GM23338 (cell line): Measurements from ENCODE around the gene HSD17B11.

ENCODE experiments used
- CREB1 ChIP-seq: fragments of 250-450 bp; sonication (Bioruptor Pico); IDR thresholded peaks from 2 replicates; pipeline ENCODE4 v1.5.0; 2020; ENCODE audit warnings: low read depth, mild to moderate bottlenecking, moderate library complexity
- CTCF ChIP-seq, 2 experiments: fragments of 200-600 bp in 1 of 2; sonication (generic) in 1 of 2; conservative IDR thresholded peaks; 2 replicates each; pipeline versions ENCODE4 v1.5.1 to v1.6.1; 2016 to 2017; ENCODE audit warnings: antibody characterized with exemption in 2 of 2, low read depth in 2 of 2, mild to moderate bottlenecking in 2 of 2, moderate library complexity in 1 of 2
- EZH2 ChIP-seq: fragments of 200-600 bp; sonication (generic); IDR thresholded peaks from one replicate; pipeline ENCODE4 v1.8.0; 2017; ENCODE audit warnings: antibody characterized with exemption, mild to moderate bottlenecking, low read depth; ENCODE audit not compliant: unreplicated experiment
- EZH2phosphoT487 ChIP-seq: fragments of 200-600 bp; sonication (generic); IDR thresholded peaks from one replicate; pipeline ENCODE4 v1.8.1; 2018; ENCODE audit warnings: antibody characterized with exemption; ENCODE audit not compliant: unreplicated experiment
- NANOG ChIP-seq: IDR thresholded peaks from 2 replicates; pipeline ENCODE4 v1.6.1; 2016; ENCODE audit warnings: antibody characterized with exemption, borderline replicate concordance
- POLR2AphosphoS5 ChIP-seq: IDR thresholded peaks from 2 replicates; pipeline ENCODE4 v1.6.1; 2016; ENCODE audit warnings: antibody characterized with exemption, low read depth
- REST ChIP-seq: IDR thresholded peaks from one replicate; pipeline ENCODE4 v1.6.1; 2018; ENCODE audit warnings: antibody characterized with exemption; ENCODE audit not compliant: unreplicated experiment
- STAT1 ChIP-seq: IDR thresholded peaks from one replicate; pipeline ENCODE4 v1.6.1; 2016; ENCODE audit warnings: antibody characterized with exemption; ENCODE audit not compliant: unreplicated experiment
- ZNF114 ChIP-seq: fragments of 250-450 bp; sonication (Bioruptor Pico); IDR thresholded peaks from 2 replicates; pipeline ENCODE4 v1.5.0; 2020; ENCODE audit warnings: mild to moderate bottlenecking, moderate library complexity
- ZNF331 ChIP-seq: fragments of 250-450 bp; sonication (Bioruptor Pico); IDR thresholded peaks from 2 replicates; pipeline ENCODE4 v1.5.0; 2020; ENCODE audit warnings: low read depth, mild to moderate bottlenecking, moderate library complexity
- TF ChIP-seq, protein P1 (sequence below): IDR thresholded peaks from 2 replicates; pipeline ENCODE4 v1.6.1; 2016; ENCODE audit warnings: antibody characterized with exemption

- no peak for TF ChIP-seq CTCF (conservative IDR thresholded peaks at IDR 0.05; ENCODE audit: low read depth in 2 of 2)
- peak; percentile 84 for TF ChIP-seq POLR2AphosphoS5
- TF ChIP-seq EZH2: no peak
- peak; percentile 36 for TF ChIP-seq CREB1 (CRISPR knock-in tag)
- TF ChIP-seq ZNF114: no peak
- no peak for TF ChIP-seq EZH2phosphoT487
- TF ChIP-seq REST: no peak
- TF ChIP-seq ZNF331: no peak
- TF ChIP-seq, protein P1, sequence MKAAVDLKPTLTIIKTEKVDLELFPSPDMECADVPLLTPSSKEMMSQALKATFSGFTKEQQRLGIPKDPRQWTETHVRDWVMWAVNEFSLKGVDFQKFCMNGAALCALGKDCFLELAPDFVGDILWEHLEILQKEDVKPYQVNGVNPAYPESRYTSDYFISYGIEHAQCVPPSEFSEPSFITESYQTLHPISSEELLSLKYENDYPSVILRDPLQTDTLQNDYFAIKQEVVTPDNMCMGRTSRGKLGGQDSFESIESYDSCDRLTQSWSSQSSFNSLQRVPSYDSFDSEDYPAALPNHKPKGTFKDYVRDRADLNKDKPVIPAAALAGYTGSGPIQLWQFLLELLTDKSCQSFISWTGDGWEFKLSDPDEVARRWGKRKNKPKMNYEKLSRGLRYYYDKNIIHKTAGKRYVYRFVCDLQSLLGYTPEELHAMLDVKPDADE: no peak; the same call in none of the 2 replicates
- no peak for TF ChIP-seq STAT1
- TF ChIP-seq NANOG: no peak
Measured at GRCh38 chr4:87422104-87423052, 31.4 kb upstream of the HSD17B11 start, which contains the start of gene NUDT9.
